CD8-positive, alpha-beta memory T cell (primary cell): ENCODE measurements around the gene COX7A2. TPM values are rescaled to one million over a fixed set of nuclear protein-coding genes. Genes with fewer than 3 reads are reported as not detected.

Experiments
- CTCF ChIA-PET: fragments of 350-600 bp; sonication (Branson Sonifier 250); formaldehyde crosslinking; loops from one replicate; lab custom pipeline; 2021; ENCODE audit warnings: antibody characterized with exemption; lab: Charles Lee
- POLR2A ChIA-PET: fragments of 350-600 bp; sonication (Branson Sonifier 250); formaldehyde crosslinking; loops from one replicate; lab custom pipeline; 2021; ENCODE audit warnings: antibody characterized with exemption; lab: Charles Lee
- DNase-seq, 5 donors: peaks; one replicate each; pipeline versions ENCODE4 v3.0.0 to v3.0.0-alpha.2; 2020 to 2022; ENCODE audit warnings: mixed read lengths in 1 of 5
- H3K27ac ChIP-seq: one replicate; pipeline ENCODE4 v1.7.0; 2013; ENCODE audit warnings: low read depth, mild to moderate bottlenecking, low read length, moderate library complexity
- H3K27me3 ChIP-seq: 2 replicates; pipeline ENCODE4 v1.7.0; 2013; ENCODE audit warnings: low read length, mild to moderate bottlenecking; ENCODE audit not compliant: insufficient read depth, poor library complexity, severe bottlenecking
- H3K36me3 ChIP-seq: 2 replicates; pipeline ENCODE4 v1.7.0; 2013; ENCODE audit warnings: mild to moderate bottlenecking, low read length, moderate library complexity; ENCODE audit not compliant: insufficient read depth
- H3K4me1 ChIP-seq: 2 replicates; pipeline ENCODE4 v1.7.0; 2013; ENCODE audit warnings: mild to moderate bottlenecking, low read length, moderate library complexity; ENCODE audit not compliant: insufficient read depth
- H3K4me3 ChIP-seq: 2 replicates; pipeline ENCODE4 v1.7.0; 2013; ENCODE audit warnings: mild to moderate bottlenecking, low read length
- H3K9me3 ChIP-seq: 2 replicates; pipeline ENCODE4 v1.7.0; 2013; ENCODE audit warnings: mild to moderate bottlenecking, low read length
- H3K27ac Mint-ChIP-seq, 8 donors: one replicate each; pipeline ENCODE4 v1.8.0; 2020 to 2021; ENCODE audit warnings: mixed read lengths in 8 of 8, mild to moderate bottlenecking in 6 of 8, inconsistent platforms in 3 of 8, moderate library complexity in 3 of 8
- H3K27me3 Mint-ChIP-seq, 2 donors: one replicate each; pipeline ENCODE4 v1.8.0; 2020 to 2021; ENCODE audit warnings: mixed read lengths in 2 of 2, mild to moderate bottlenecking in 1 of 2, moderate library complexity in 1 of 2
- H3K36me3 Mint-ChIP-seq, 3 donors: one replicate each; pipeline ENCODE4 v1.8.0; 2020 to 2021; ENCODE audit warnings: mixed read lengths in 3 of 3, inconsistent platforms in 1 of 3, mild to moderate bottlenecking in 1 of 3
- H3K4me1 Mint-ChIP-seq, 3 donors: one replicate each; pipeline ENCODE4 v1.8.0; 2020 to 2021; ENCODE audit warnings: mixed read lengths in 3 of 3, inconsistent platforms in 1 of 3, mild to moderate bottlenecking in 1 of 3
- H3K4me3 Mint-ChIP-seq, 7 donors: one replicate each; pipeline ENCODE4 v1.8.0; 2020 to 2021; ENCODE audit warnings: mixed read lengths in 7 of 7, mild to moderate bottlenecking in 6 of 7, moderate library complexity in 4 of 7, inconsistent platforms in 2 of 7
- H3K9me3 Mint-ChIP-seq, 5 donors: one replicate each; pipeline ENCODE4 v1.8.0; 2020 to 2022; ENCODE audit warnings: mixed read lengths in 5 of 5, mild to moderate bottlenecking in 3 of 5, moderate library complexity in 2 of 5, inconsistent platforms in 1 of 5
- polyA plus RNA-seq: library from polyadenylated mRNA; unstranded; fragments of 300-500 nt; fragmentation: Illumina TruSeq; gene quantifications from one replicate; pipeline ENCODE4 v1.2.3, GENCODE V29; 2021
- total RNA-seq, 2 experiments: library from RNA; stranded (reverse); gene quantifications; one replicate each; pipeline ENCODE4 v1.2.3, GENCODE V29; 2021

Gene COX7A2
- total and polyA plus RNA-seq, 3 experiments from 2014 or later = 504 to 853 (median 527) TPM

GRCh38 chr6:75215291-75215690 is 28.3 kb downstream of the COX7A2 start:
- H3K27me3 Mint-ChIP-seq = peaks cover 25 to 65% of the 10 kb centered on the region in 2 donors
- POLR2A ChIA-PET = no interaction called here

GRCh38 chr6:75213732-75214131 is 29.9 kb downstream of the COX7A2 start:
- Mint-ChIP-seq H3K27ac (no peak overlapping the region), H3K4me3 (no peak overlapping the region), H3K9me3 (no peaks in the 10 kb centered on the region), H3K4me1 (peaks cover 5 to 9% (median 5%) of the 10 kb centered on the region in 3 donors), H3K27me3 (peaks cover 26 to 63% of the 10 kb centered on the region in 2 donors), H3K36me3 (no peaks in the 10 kb centered on the region)
- peaks cover 12% of the 10 kb centered on the region for H3K27me3 ChIP-seq
- H3K36me3 ChIP-seq = no peaks in the 10 kb centered on the region
- no peak overlapping the region for H3K27ac ChIP-seq
- no peak for DNase-seq
- no peaks in the 10 kb centered on the region for H3K9me3 ChIP-seq
- peaks cover 2% of the 10 kb centered on the region for H3K4me1 ChIP-seq
- ChIA-PET CTCF (no interaction called here), POLR2A (interaction anchor here (0.5 kb wide), 1 partner anchor 20 kb away, joined by 3 read pairs; no protein-coding TSS in a partner anchor)
- H3K4me3 ChIP-seq = no peak overlapping the region

More at GRCh38 chr6:75215291-75215690, 28.3 kb downstream of the COX7A2 start:
- no peak overlapping the region for H3K27ac ChIP-seq
- peaks cover 7% of the 10 kb centered on the region for H3K27me3 ChIP-seq
- no peaks in the 10 kb centered on the region for H3K4me1 ChIP-seq
- Mint-ChIP-seq H3K4me3 (no peak overlapping the region), H3K27ac (no peak overlapping the region), H3K9me3 (no peaks in the 10 kb centered on the region), H3K36me3 (no peaks in the 10 kb centered on the region), H3K4me1 (peaks cover 0 to 4% (median 0%) of the 10 kb centered on the region in 3 donors)
- H3K4me3 ChIP-seq = no peak overlapping the region
- no peak for DNase-seq
- CTCF ChIA-PET = no interaction called here
- H3K9me3 ChIP-seq = no peaks in the 10 kb centered on the region
- no peaks in the 10 kb centered on the region for H3K36me3 ChIP-seq

GRCh38 chr6:75213112-75213511 is 30.5 kb downstream of the COX7A2 start:
- H3K9me3 ChIP-seq = no peaks in the 10 kb centered on the region
- ChIA-PET POLR2A (interaction anchor here (0.5 kb wide), 1 partner anchor 20 kb away, joined by 3 read pairs; no protein-coding TSS in a partner anchor), CTCF (no interaction called here)
- Mint-ChIP-seq H3K27me3 (peaks cover 30 to 67% of the 10 kb centered on the region in 2 donors), H3K4me3 (no peak overlapping the region), H3K9me3 (no peaks in the 10 kb centered on the region), H3K4me1 (peaks cover 11 to 16% (median 11%) of the 10 kb centered on the region in 3 donors), H3K36me3 (no peaks in the 10 kb centered on the region), H3K27ac (no peak overlapping the region)
- no peak for DNase-seq
- H3K4me1 ChIP-seq = peaks cover 8% of the 10 kb centered on the region
- peaks cover 18% of the 10 kb centered on the region for H3K27me3 ChIP-seq
- H3K27ac ChIP-seq = no peak overlapping the region
- no peak overlapping the region for H3K4me3 ChIP-seq
- H3K36me3 ChIP-seq = no peaks in the 10 kb centered on the region

GRCh38 chr6:75211920-75212590 is 31.5 kb downstream of the COX7A2 start:
- ChIA-PET CTCF (interaction anchor here (1.5 to 6.0 kb wide), 8 partner anchors 7 to 1479 kb away, joined by 4 to 94 read pairs (median 13); no protein-coding TSS in a partner anchor), POLR2A (no interaction called here)
- Histone ChIP-seq H3K36me3 (no peaks in the 10 kb centered on the region), H3K27ac (no peak overlapping the region), H3K4me1 (peaks cover 19% of the 10 kb centered on the region), H3K27me3 (peaks cover 24% of the 10 kb centered on the region), H3K4me3 (no peak overlapping the region), H3K9me3 (no peaks in the 10 kb centered on the region)
- Mint-ChIP-seq H3K27ac (no peak overlapping the region), H3K36me3 (no peaks in the 10 kb centered on the region), H3K9me3 (no peaks in the 10 kb centered on the region), H3K27me3 (peaks cover 34 to 68% of the 10 kb centered on the region in 2 donors), H3K4me3 (no peak overlapping the region), H3K4me1 (peaks cover 20 to 26% (median 22%) of the 10 kb centered on the region in 3 donors)
- no peak for DNase-seq

- Histone ChIP-seq H3K27ac (no peak overlapping the region), H3K4me3 (no peak overlapping the region), H3K27me3 (peaks cover 28% of the 10 kb centered on the region), H3K36me3 (no peaks in the 10 kb centered on the region), H3K4me1 (peaks cover 28% of the 10 kb centered on the region), H3K9me3 (no peaks in the 10 kb centered on the region)
- POLR2A ChIA-PET = no interaction called here
- CTCF ChIA-PET = interaction anchor here (0.8 to 6.0 kb wide), 13 partner anchors 8 to 1478 kb away, joined by 3 to 94 read pairs (median 5); no protein-coding TSS in a partner anchor
- H3K4me1 Mint-ChIP-seq = peaks cover 28 to 36% (median 31%) of the 10 kb centered on the region in 3 donors
- H3K27me3 Mint-ChIP-seq = peaks cover 39 to 70% of the 10 kb centered on the region in 2 donors
- no peaks in the 10 kb centered on the region for H3K9me3 Mint-ChIP-seq
- H3K4me3 Mint-ChIP-seq = no peak overlapping the region
- H3K36me3 Mint-ChIP-seq = no peaks in the 10 kb centered on the region
- no peak overlapping the region for H3K27ac Mint-ChIP-seq
- DNase-seq = peak in 4 of 5 donors; percentile 37 to 48 (median 42)
Measured at GRCh38 chr6:75210885-75211739, 32.5 kb downstream of the COX7A2 start.

- H3K27me3 Mint-ChIP-seq = peaks cover 54 to 77% of the 10 kb centered on the region in 2 donors
- POLR2A ChIA-PET = no interaction called here
Measured at GRCh38 chr6:75209184-75209723, 34.3 kb downstream of the COX7A2 start.

GRCh38 chr6:75208298-75209183 is 35.1 kb downstream of the COX7A2 start:
- Histone ChIP-seq H3K27me3 (peaks cover 46% of the 10 kb centered on the region), H3K36me3 (no peaks in the 10 kb centered on the region), H3K4me3 (peak overlapping the region; percentile 46), H3K9me3 (no peaks in the 10 kb centered on the region), H3K4me1 (peaks cover 45% of the 10 kb centered on the region), H3K27ac (no peak overlapping the region)
- peak; percentile 71 to 83 (median 72) for DNase-seq
- ChIA-PET POLR2A (interaction anchor here (0.7 kb wide), 1 partner anchor 35 kb away, joined by 3 read pairs; the partner anchor contains the start of gene COX7A2), CTCF (interaction anchor here (0.6 to 6.0 kb wide), 27 partner anchors 10 to 1598 kb away, joined by 3 to 94 read pairs (median 4); partner anchors contain the start of gene COX7A2)
- H3K36me3 Mint-ChIP-seq = no peaks in the 10 kb centered on the region
- peak overlapping the region in 2 of 8 donors; percentile 12 to 30 for H3K27ac Mint-ChIP-seq
- H3K4me3 Mint-ChIP-seq = peak overlapping the region; percentile 49 to 87 (median 81)
- H3K4me1 Mint-ChIP-seq = peaks cover 51 to 57% (median 57%) of the 10 kb centered on the region in 3 donors
- H3K9me3 Mint-ChIP-seq = no peaks in the 10 kb centered on the region
- H3K27me3 Mint-ChIP-seq = peaks cover 60 to 80% of the 10 kb centered on the region in 2 donors

More at GRCh38 chr6:75209184-75209723, 34.3 kb downstream of the COX7A2 start:
- DNase-seq = no peak
- CTCF ChIA-PET = interaction anchor here (0.6 to 6.0 kb wide), 24 partner anchors 7 to 1599 kb away, joined by 3 to 94 read pairs (median 6); partner anchors contain the start of gene COX7A2
- peaks cover 46 to 54% (median 50%) of the 10 kb centered on the region in 3 donors for H3K4me1 Mint-ChIP-seq
- H3K4me3 ChIP-seq = no peak overlapping the region
- H3K27ac ChIP-seq = no peak overlapping the region
- H3K27ac Mint-ChIP-seq = no peak overlapping the region
- no peaks in the 10 kb centered on the region for H3K9me3 Mint-ChIP-seq
- H3K4me1 ChIP-seq = peaks cover 44% of the 10 kb centered on the region
- no peaks in the 10 kb centered on the region for H3K9me3 ChIP-seq
- H3K4me3 Mint-ChIP-seq = peak overlapping the region in 4 of 7 donors; percentile 49 to 87 (median 82)
- H3K27me3 ChIP-seq = peaks cover 39% of the 10 kb centered on the region
- no peaks in the 10 kb centered on the region for H3K36me3 Mint-ChIP-seq
- no peaks in the 10 kb centered on the region for H3K36me3 ChIP-seq
